ENCODE measurements around the gene RNF167.

GRCh38 chr17:4921320-4921719, 18.7 kb upstream of the RNF167 start:
- TF ChIP-seq, protein P1, sequence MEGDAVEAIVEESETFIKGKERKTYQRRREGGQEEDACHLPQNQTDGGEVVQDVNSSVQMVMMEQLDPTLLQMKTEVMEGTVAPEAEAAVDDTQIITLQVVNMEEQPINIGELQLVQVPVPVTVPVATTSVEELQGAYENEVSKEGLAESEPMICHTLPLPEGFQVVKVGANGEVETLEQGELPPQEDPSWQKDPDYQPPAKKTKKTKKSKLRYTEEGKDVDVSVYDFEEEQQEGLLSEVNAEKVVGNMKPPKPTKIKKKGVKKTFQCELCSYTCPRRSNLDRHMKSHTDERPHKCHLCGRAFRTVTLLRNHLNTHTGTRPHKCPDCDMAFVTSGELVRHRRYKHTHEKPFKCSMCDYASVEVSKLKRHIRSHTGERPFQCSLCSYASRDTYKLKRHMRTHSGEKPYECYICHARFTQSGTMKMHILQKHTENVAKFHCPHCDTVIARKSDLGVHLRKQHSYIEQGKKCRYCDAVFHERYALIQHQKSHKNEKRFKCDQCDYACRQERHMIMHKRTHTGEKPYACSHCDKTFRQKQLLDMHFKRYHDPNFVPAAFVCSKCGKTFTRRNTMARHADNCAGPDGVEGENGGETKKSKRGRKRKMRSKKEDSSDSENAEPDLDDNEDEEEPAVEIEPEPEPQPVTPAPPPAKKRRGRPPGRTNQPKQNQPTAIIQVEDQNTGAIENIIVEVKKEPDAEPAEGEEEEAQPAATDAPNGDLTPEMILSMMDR (conservative IDR thresholded peaks at IDR 0.05 in 1 of 2, IDR thresholded peaks at IDR 0.05 in 1 of 2; ENCODE audit: extremely low read depth in 1 of 2, insufficient read depth in 1 of 2, low read depth in 1 of 2, low read length in 2 of 2) = no peak
- TF ChIP-seq EZH2 (IDR thresholded peaks at IDR 0.05; ENCODE audit: borderline replicate concordance, low read length) = no peak
